A549 (cell line): ENCODE results near the gene TCERG1L. TPM values are rescaled to one million over a fixed set of nuclear protein-coding genes. Genes with fewer than 3 reads are reported as not detected.

Source experiments
- ATAC-seq, 2 experiments: fragments of 200-7000 bp in 1 of 2; fragments of >200 bp in 1 of 2; cut with Nextera tagmentation in 1 of 2; cut with Tn5 transposase in 1 of 2; 3 replicates each; pipeline versions ENCODE4 v1.8.0 to v1.9.1; 2018 to 2020; ENCODE audit warnings: mild to moderate bottlenecking in 1 of 2, moderate library complexity in 1 of 2
- CTCF ChIA-PET: fragments of 300-600 bp; sonication (Branson Sonifier 250); formaldehyde crosslinking; extraction: SDS; loops from one replicate; lab custom pipeline; 2021; ENCODE audit warnings: antibody characterized with exemption, inconsistent platforms; lab: Yijun Ruan, JAX
- POLR2A ChIA-PET: fragments of 350-600 bp; formaldehyde crosslinking; extraction: SDS; loops from one replicate; lab custom pipeline; 2021; ENCODE audit warnings: antibody characterized with exemption, inconsistent platforms; lab: Yijun Ruan, JAX
- DNase-seq, 2 experiments: peaks; one replicate each; pipeline versions ENCODE4 v3.0.0 to v3.0.0-alpha.2; 2011 to 2016; ENCODE audit warnings: low read depth in 1 of 2, low spot score in 1 of 2
- FAIRE-seq: peaks from 2 replicates; lab custom pipeline; 2011; peaks lifted over from hg19 to GRCh38; lab: Jason Lieb, UNC
- H3K27ac ChIP-seq, 2 experiments: fragments of >200 bp; sonication (Bioruptor Twin); formaldehyde crosslinking; 3 replicates each; pipeline ENCODE4 v1.5.1; 2016 to 2017
- H3K4me1 ChIP-seq: fragments of >200 bp; sonication (Bioruptor Twin); formaldehyde crosslinking; 3 replicates; pipeline ENCODE4 v1.6.1; 2016
- H3K4me2 ChIP-seq: fragments of >200 bp; sonication (Bioruptor Twin); formaldehyde crosslinking; 3 replicates; pipeline ENCODE4 v1.6.1; 2016
- H3K4me3 ChIP-seq: fragments of >200 bp; sonication (Bioruptor Twin); formaldehyde crosslinking; 3 replicates; pipeline ENCODE4 v1.5.1; 2016
- H3K9me3 ChIP-seq: fragments of >200 bp; sonication (Bioruptor Twin); formaldehyde crosslinking; 3 replicates; pipeline ENCODE4 v1.6.1; 2016
- ATOH8 ChIP-seq: fragments of 250-450 bp; sonication (Bioruptor Pico); IDR thresholded peaks from 2 replicates; pipeline ENCODE4 v1.5.0; 2020; ENCODE audit warnings: low read depth, mild to moderate bottlenecking, moderate library complexity
- BHLHE40 ChIP-seq: IDR thresholded peaks from 2 replicates; pipeline ENCODE4 v1.6.1; 2012; ENCODE audit warnings: low read depth, low read length, inconsistent platforms
- CBX8 ChIP-seq: fragments of 200-600 bp; sonication (generic); IDR thresholded peaks from 2 replicates; pipeline ENCODE4 v1.6.1; 2016
- CHD4 ChIP-seq: fragments of 200-600 bp; sonication (generic); IDR thresholded peaks from 2 replicates; pipeline ENCODE4 v1.6.1; 2016; ENCODE audit warnings: antibody characterized with exemption, mild to moderate bottlenecking, borderline replicate concordance
- EHMT2 ChIP-seq: fragments of 200-600 bp; sonication (generic); IDR thresholded peaks from 2 replicates; pipeline ENCODE4 v1.6.1; 2016; ENCODE audit warnings: antibody characterized with exemption, low read depth, mild to moderate bottlenecking, moderate library complexity
- EP300 ChIP-seq, 2 experiments: fragments of >200 bp; sonication (Bioruptor Twin); formaldehyde crosslinking; IDR thresholded peaks; 2 replicates in 1 of 2; 3 replicates in 1 of 2; pipeline ENCODE4 v1.6.1; 2016 to 2017
- ESRRA ChIP-seq: fragments of 150-350 bp; IDR thresholded peaks from 2 replicates; pipeline ENCODE4 v1.6.1; 2014; ENCODE audit warnings: mild to moderate bottlenecking, low read length, borderline replicate concordance
- FOSL2 ChIP-seq, 2 experiments: fragments of 450-650 bp in 1 of 2; fragments of >200 bp in 1 of 2; sonication (Bioruptor Twin) in 1 of 2; formaldehyde crosslinking; IDR thresholded peaks; 2 replicates each; pipeline versions ENCODE4 v1.5.0 to v1.6.1; 2016 to 2020; ENCODE audit warnings: mild to moderate bottlenecking in 1 of 2, moderate library complexity in 1 of 2
- FOXS1 ChIP-seq: fragments of 250-450 bp; sonication (Bioruptor Pico); IDR thresholded peaks from 2 replicates; pipeline ENCODE4 v1.5.0; 2020; ENCODE audit warnings: mild to moderate bottlenecking, moderate library complexity
- HES2 ChIP-seq: fragments of >200 bp; sonication (Bioruptor Twin); formaldehyde crosslinking; IDR thresholded peaks from 2 replicates; pipeline ENCODE4 v1.6.1; 2016
- HOXB13 ChIP-seq: fragments of 250-450 bp; sonication (Bioruptor Pico); IDR thresholded peaks from 2 replicates; pipeline ENCODE4 v1.5.0; 2020; ENCODE audit warnings: low read depth, mild to moderate bottlenecking, moderate library complexity
- HOXB5 ChIP-seq: fragments of 250-450 bp; sonication (Bioruptor Pico); IDR thresholded peaks from 2 replicates; pipeline ENCODE4 v1.5.0; 2020; ENCODE audit warnings: mild to moderate bottlenecking, moderate library complexity
- JUN ChIP-seq, 2 experiments: fragments of >200 bp; sonication (Bioruptor Twin); formaldehyde crosslinking; IDR thresholded peaks; 2 replicates in 1 of 2; 3 replicates in 1 of 2; pipeline ENCODE4 v1.6.1; 2016 to 2017
- KDM5A ChIP-seq: fragments of 200-600 bp; sonication (generic); IDR thresholded peaks from 2 replicates; pipeline ENCODE4 v1.6.1; 2016; ENCODE audit warnings: antibody characterized with exemption, mild to moderate bottlenecking
- MAX ChIP-seq: IDR thresholded peaks from 2 replicates; pipeline ENCODE4 v1.6.1; 2012
- MAZ ChIP-seq: fragments of 150-350 bp; IDR thresholded peaks from 2 replicates; pipeline ENCODE4 v1.6.1; 2014; ENCODE audit warnings: antibody characterized with exemption, low read depth, low read length, borderline replicate concordance
- NFE2L2 ChIP-seq: fragments of 150-350 bp; conservative IDR thresholded peaks from 2 replicates; pipeline ENCODE4 v1.6.1; 2014; ENCODE audit warnings: low read length
- NPAS2 ChIP-seq: fragments of 250-450 bp; sonication (Bioruptor Pico); IDR thresholded peaks from 2 replicates; pipeline ENCODE4 v1.8.0; 2022; ENCODE audit warnings: mild to moderate bottlenecking, moderate library complexity, borderline replicate concordance
- NR3C1 ChIP-seq: fragments of >200 bp; sonication (Bioruptor Twin); formaldehyde crosslinking; IDR thresholded peaks from 3 replicates; pipeline ENCODE4 v1.6.1; 2017
- PBX3 ChIP-seq: IDR thresholded peaks from 2 replicates; pipeline ENCODE4 v1.6.1; 2012
- PHF8 ChIP-seq: fragments of 200-600 bp; sonication (generic); IDR thresholded peaks from 2 replicates; pipeline ENCODE4 v1.6.1; 2016; ENCODE audit warnings: low read depth, mild to moderate bottlenecking, antibody characterized with exemption, moderate library complexity, borderline replicate concordance
- RAD21 ChIP-seq, 2 experiments: fragments of >200 bp in 1 of 2; sonication (Bioruptor Twin) in 1 of 2; formaldehyde crosslinking in 1 of 2; IDR thresholded peaks in 1 of 2; conservative IDR thresholded peaks in 1 of 2; 2 replicates in 1 of 2; 3 replicates in 1 of 2; pipeline ENCODE4 v1.6.1; 2012 to 2018; ENCODE audit warnings: inconsistent platforms in 1 of 2
- RCOR1 ChIP-seq: fragments of 150-350 bp; IDR thresholded peaks from 2 replicates; pipeline ENCODE4 v1.6.1; 2014; ENCODE audit warnings: antibody characterized with exemption, low read length, low read depth
- RFX5 ChIP-seq: fragments of 450-650 bp; IDR thresholded peaks from 2 replicates; pipeline ENCODE4 v1.7.1; 2014; ENCODE audit warnings: antibody characterized with exemption, mild to moderate bottlenecking, moderate library complexity
- RNF2 ChIP-seq: fragments of 200-600 bp; sonication (generic); IDR thresholded peaks from 2 replicates; pipeline ENCODE4 v1.6.1; 2016; ENCODE audit warnings: low read depth, mild to moderate bottlenecking, antibody characterized with exemption, moderate library complexity, borderline replicate concordance
- TFCP2L1 ChIP-seq: fragments of 250-450 bp; sonication (Bioruptor Pico); IDR thresholded peaks from 2 replicates; pipeline ENCODE4 v1.5.0; 2021; ENCODE audit warnings: mild to moderate bottlenecking
- ZC3H11A ChIP-seq: fragments of 450-650 bp; IDR thresholded peaks from 2 replicates; pipeline ENCODE4 v1.6.1; 2014; ENCODE audit warnings: antibody characterized with exemption, mild to moderate bottlenecking
- ZFP36 ChIP-seq: fragments of 450-650 bp; IDR thresholded peaks from 2 replicates; pipeline ENCODE4 v1.6.1; 2014; ENCODE audit warnings: borderline replicate concordance; ENCODE audit not compliant: partially characterized antibody
- ZNF302 ChIP-seq: fragments of 250-450 bp; sonication (Bioruptor Pico); IDR thresholded peaks from 2 replicates; pipeline ENCODE4 v1.9.0; 2021; ENCODE audit warnings: inconsistent platforms, mild to moderate bottlenecking, moderate library complexity
- ZSCAN20 ChIP-seq: fragments of 250-450 bp; sonication (Bioruptor Pico); IDR thresholded peaks from 2 replicates; pipeline ENCODE4 v1.8.0; 2022; ENCODE audit warnings: mild to moderate bottlenecking, moderate library complexity
- WGBS: methylation state at CpG from one replicate; pipeline ENCODE4 v1.1.6; 2017; ENCODE audit errors: missing lambda C conversion rate; 5-methylcytosine and 5-hydroxymethylcytosine counted together
- polyA plus RNA-seq, 4 experiments: library from polyadenylated mRNA; depleted of rRNA in 3 of 4; stranded (reverse); fragments of >200 nt; fragmentation: RNase III in 1 of 4; extraction: RNeasy Plus Mini Kit Qiagen cat#74134 plus additional on column Dnase treatment in 1 of 4; gene quantifications; 2 replicates in 3 of 4; 3 replicates in 1 of 4; pipeline ENCODE4 v1.2.3, GENCODE V29; 2011 to 2017

Gene TCERG1L
- polyA plus RNA-seq, 2 of the 4 experiments (the other 2 are of a cell fraction), result not detected

GRCh38 chr10:131175891-131176290, 135.6 kb downstream of the TCERG1L start:
- no peak for FAIRE-seq
- POLR2A ChIA-PET, result no interaction called here

GRCh38 chr10:131174651-131175540, 136.6 kb downstream of the TCERG1L start:
- WGBS, result 24% methylated on average over 10 of the region's 15 CpGs
- H3K9me3 ChIP-seq, result peaks cover 5% of the 10 kb centered on the region
- no peak overlapping the region for H3K4me3 ChIP-seq
- ATAC-seq, result no peak
- no peak for DNase-seq
- POLR2A ChIA-PET, result no interaction called here
- TF ChIP-seq PBX3 (no peak), FOSL2 (IDR thresholded peaks at IDR 0.05) (no peak), FOSL2 (CRISPR knock-in tag; IDR thresholded peaks at IDR 0.05) (no peak), ZNF302 (CRISPR knock-in tag) (no peak), FOXS1 (CRISPR knock-in tag) (no peak), ESRRA (no peak), RFX5 (no peak), CHD4 (no peak), KDM5A (no peak), EP300 (IDR thresholded peaks at IDR 0.05) (no peak), ATOH8 (CRISPR knock-in tag) (no peak), MAX (no peak), MAZ (no peak), RCOR1 (no peak), HOXB13 (CRISPR knock-in tag) (no peak), HOXB5 (CRISPR knock-in tag) (no peak)
- TF ChIP-seq, all 56 proteins: peak for 0
- no peak for FAIRE-seq
- Histone ChIP-seq H3K4me2 (no peak overlapping the region), H3K27ac (no peak overlapping the region), H3K4me1 (no peaks in the 10 kb centered on the region)
- CTCF ChIA-PET, result no interaction called here

More at GRCh38 chr10:131175891-131176290, 135.6 kb downstream of the TCERG1L start:
- H3K27ac ChIP-seq, result no peak overlapping the region
- peaks cover 5% of the 10 kb centered on the region for H3K9me3 ChIP-seq
- 71% methylated on average over 7 of the region's 13 CpGs for WGBS
- H3K4me1 ChIP-seq, result no peaks in the 10 kb centered on the region
- CTCF ChIA-PET, result no interaction called here
- no peak overlapping the region for H3K4me2 ChIP-seq
- ATAC-seq (no peak), DNase-seq (no peak)
- no peak overlapping the region for H3K4me3 ChIP-seq
- TF ChIP-seq ZNF302 (CRISPR knock-in tag) (no peak), RAD21 (conservative IDR thresholded peaks at IDR 0.05 in 1 of 2, IDR thresholded peaks at IDR 0.05 in 1 of 2) (no peak), KDM5A (no peak), ZSCAN20 (no peak), ATOH8 (CRISPR knock-in tag) (no peak), TFCP2L1 (CRISPR knock-in tag) (no peak), NFE2L2 (no peak), CBX8 (no peak), HOXB13 (CRISPR knock-in tag) (no peak), JUN (IDR thresholded peaks at IDR 0.05) (no peak), MAX (no peak), NR3C1 (no peak), BHLHE40 (no peak), ZC3H11A (no peak), ZFP36 (no peak), PHF8 (no peak), HES2 (no peak), EHMT2 (no peak), NPAS2 (CRISPR knock-in tag) (no peak), RNF2 (no peak)
